ENCODE results near the gene YY1. TPM values are rescaled to one million over a fixed set of nuclear protein-coding genes. Genes with fewer than 3 reads are reported as not detected.

YY1 gene
- total and polyA plus RNA-seq, 9 of the 15 experiments (the other 6 are each of a cell fraction or from before 2014, with no cell fraction given): 20.8 to 74.2 (median 46.7) TPM

GRCh38 chr14:100304825-100305323 is 65.9 kb downstream of the YY1 start:
- H3K9ac ChIP-seq (ENCODE audit: insufficient read depth in 1 of 2, low read depth in 2 of 2, low read length in 2 of 2): peak overlapping the region in 1 of 2 experiments; percentile 82; a peak in 2 of 4 replicates
- H3K27ac ChIP-seq (ENCODE audit: extremely low read depth, low read depth, low read length): no peak overlapping the region
- peaks cover 12 to 43% of the 10 kb centered on the region in 2 experiments; a peak in 4 of 5 replicates for H3K4me1 ChIP-seq (replicated peaks in 1 of 2; ENCODE audit: control insufficient read depth in 2 of 2, insufficient read depth in 2 of 2, low read length in 2 of 2)
- intact Hi-C loops (cut with micrococcal nuclease): loop anchor here (5.0 kb wide), 1 partner anchor 72 kb away; the partner anchor contains the start of gene WDR25
- peak overlapping the region; percentile 59 for H2AFZ ChIP-seq (ENCODE audit: low read depth, low read length)
- DNase-seq (ENCODE audit: extremely low read depth in 1 of 4, low spot score in 3 of 4) (peak; percentile 53 to 60 (median 56)), FAIRE-seq (peak; percentile 46), ATAC-seq (peak; percentile 31)
- H3K9me3 ChIP-seq (replicated peaks; ENCODE audit: control insufficient read depth, insufficient read depth, low read depth, low read length): no peaks in the 10 kb centered on the region
- peak overlapping the region; percentile 51; the same call in 1 of the 2 replicates for H3K4me3 ChIP-seq
- H3K36me3 ChIP-seq (ENCODE audit: control insufficient read depth, insufficient read depth, low read length): no peaks in the 10 kb centered on the region
- H3K9me1 ChIP-seq (ENCODE audit: control insufficient read depth, insufficient read depth, low read length): peaks cover 4% of the 10 kb centered on the region
- BruUV-seq (replicated peaks): no TSS peak
- ChIA-PET CTCF (ENCODE audit: low intra/inter-chr PET ratio) (no interaction called here), POLR2A (interaction anchor here (0.6 to 0.7 kb wide), 3 partner anchors 10 to 148 kb away, joined by 3 read pairs; a partner anchor contains a TSS)
- no peaks in the 10 kb centered on the region; the same call in 1 of the 2 replicates for H4K20me1 ChIP-seq (replicated peaks; ENCODE audit: control insufficient read depth, insufficient read depth, low read length)
- in situ Hi-C loops (cut with MboI): no loop called here
- 14% methylated on average over 19 of the region's 23 CpGs for WGBS (ENCODE audit: insufficient coverage, low coverage, missing lambda C conversion rate)
- H3K79me2 ChIP-seq (ENCODE audit: control insufficient read depth, insufficient read depth, low read length): no peaks in the 10 kb centered on the region
- TF ChIP-seq SRSF1 (IDR thresholded peaks at IDR 0.05; ENCODE audit: low read depth, low read length): no peak
- TF ChIP-seq MCM2 (IDR thresholded peaks at IDR 0.05; ENCODE audit: low read depth): no peak
- no peak for TF ChIP-seq HLTF (IDR thresholded peaks at IDR 0.05)
- no peak for TF ChIP-seq ZNF197 (CRISPR knock-in tag; IDR thresholded peaks at IDR 0.05; ENCODE audit: low read depth)
- TF ChIP-seq ID3 (CRISPR knock-in tag; IDR thresholded peaks at IDR 0.05): no peak
- no peak for TF ChIP-seq ID3 (tag; IDR thresholded peaks at IDR 0.05)
- peak; percentile 49; the same call in 1 of the 2 replicates for TF ChIP-seq ZBTB33 (CRISPR knock-in tag; IDR thresholded peaks at IDR 0.05)
- peak overlapping the region; percentile 58 for H3K4me2 ChIP-seq (ENCODE audit: insufficient read depth, low read length)
- no peaks in the 10 kb centered on the region for H3K27me3 ChIP-seq (ENCODE audit: control insufficient read depth in 2 of 2, insufficient read depth in 2 of 2, low read length in 2 of 2)
